Endothelial cell (in vitro differentiated cells): ENCODE measurements around the gene SCFD2. TPM values are rescaled to one million over a fixed set of nuclear protein-coding genes. Genes with fewer than 3 reads are reported as not detected.

Experiments used
- DNase-seq: peaks from one replicate; pipeline ENCODE4 v3.0.0; 2021; ENCODE audit warnings: low spot score
- H3K27ac Mint-ChIP-seq: one replicate; pipeline ENCODE4 v1.8.0; 2021; ENCODE audit warnings: mixed read lengths, inconsistent platforms; ENCODE audit not compliant: unreplicated experiment
- H3K27me3 Mint-ChIP-seq: one replicate; pipeline ENCODE4 v1.8.0; 2021; ENCODE audit warnings: mild to moderate bottlenecking, moderate library complexity, mixed read lengths, inconsistent platforms; ENCODE audit not compliant: unreplicated experiment
- H3K36me3 Mint-ChIP-seq: one replicate; pipeline ENCODE4 v1.8.0; 2021; ENCODE audit warnings: mild to moderate bottlenecking, low read depth, mixed read lengths, inconsistent platforms; ENCODE audit not compliant: unreplicated experiment
- H3K4me1 Mint-ChIP-seq: one replicate; pipeline ENCODE4 v1.8.0; 2021; ENCODE audit warnings: mild to moderate bottlenecking, mixed read lengths, inconsistent platforms; ENCODE audit not compliant: unreplicated experiment
- H3K4me3 Mint-ChIP-seq: one replicate; pipeline ENCODE4 v1.8.0; 2021; ENCODE audit warnings: mild to moderate bottlenecking, mixed read lengths, inconsistent platforms; ENCODE audit not compliant: unreplicated experiment
- H3K9me3 Mint-ChIP-seq: one replicate; pipeline ENCODE4 v1.8.0; 2021; ENCODE audit warnings: mixed read lengths, inconsistent platforms; ENCODE audit not compliant: unreplicated experiment
- total RNA-seq: library from RNA; stranded (reverse); fragmentation: NEBNext Ultra II Directional; extraction: Animal tissue kit (Norgen Biotek cat#: 25700); gene quantifications from one replicate; pipeline ENCODE4 v1.2.1, GENCODE V29; 2021; ENCODE audit not compliant: unreplicated experiment
- TF ChIP-seq, protein P1 (sequence below): fragments of 200-600 bp; sonication (generic); IDR thresholded peaks from one replicate; pipeline ENCODE4 v1.5.0; 2021; ENCODE audit warnings: antibody characterized with exemption; ENCODE audit not compliant: unreplicated experiment

Gene SCFD2
- total RNA-seq, 1 donor from 2014 or later: 13.6 TPM

DNA sequence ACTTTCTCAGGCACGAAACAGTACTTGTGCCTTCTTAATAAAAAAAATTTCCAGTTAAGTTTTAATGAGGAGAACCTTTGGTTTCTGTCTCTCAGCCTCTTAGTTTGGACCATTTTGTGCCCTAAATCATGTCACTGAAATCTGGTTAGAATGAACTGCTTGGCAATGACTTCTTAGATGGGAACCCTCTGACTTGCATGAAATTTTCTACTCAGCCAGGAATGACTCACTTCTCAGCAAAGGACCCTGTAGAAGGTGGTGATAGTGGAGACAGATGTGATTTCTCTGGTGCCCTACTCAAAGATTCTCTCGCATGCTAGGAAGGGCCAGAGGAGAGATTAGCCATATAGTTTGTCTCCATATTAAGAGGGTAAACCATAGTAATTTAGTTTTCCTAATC is 453.3 kb downstream of the SCFD2 start:
- Mint-ChIP-seq H3K27ac (no peak overlapping the region), H3K9me3 (no peaks in the 10 kb centered on the region), H3K4me3 (no peak overlapping the region), H3K27me3 (no peaks in the 10 kb centered on the region), H3K4me1 (peaks cover 4% of the 10 kb centered on the region), H3K36me3 (no peaks in the 10 kb centered on the region)
- no peak for DNase-seq
- TF ChIP-seq, protein P1, sequence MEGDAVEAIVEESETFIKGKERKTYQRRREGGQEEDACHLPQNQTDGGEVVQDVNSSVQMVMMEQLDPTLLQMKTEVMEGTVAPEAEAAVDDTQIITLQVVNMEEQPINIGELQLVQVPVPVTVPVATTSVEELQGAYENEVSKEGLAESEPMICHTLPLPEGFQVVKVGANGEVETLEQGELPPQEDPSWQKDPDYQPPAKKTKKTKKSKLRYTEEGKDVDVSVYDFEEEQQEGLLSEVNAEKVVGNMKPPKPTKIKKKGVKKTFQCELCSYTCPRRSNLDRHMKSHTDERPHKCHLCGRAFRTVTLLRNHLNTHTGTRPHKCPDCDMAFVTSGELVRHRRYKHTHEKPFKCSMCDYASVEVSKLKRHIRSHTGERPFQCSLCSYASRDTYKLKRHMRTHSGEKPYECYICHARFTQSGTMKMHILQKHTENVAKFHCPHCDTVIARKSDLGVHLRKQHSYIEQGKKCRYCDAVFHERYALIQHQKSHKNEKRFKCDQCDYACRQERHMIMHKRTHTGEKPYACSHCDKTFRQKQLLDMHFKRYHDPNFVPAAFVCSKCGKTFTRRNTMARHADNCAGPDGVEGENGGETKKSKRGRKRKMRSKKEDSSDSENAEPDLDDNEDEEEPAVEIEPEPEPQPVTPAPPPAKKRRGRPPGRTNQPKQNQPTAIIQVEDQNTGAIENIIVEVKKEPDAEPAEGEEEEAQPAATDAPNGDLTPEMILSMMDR: no peak

DNA sequence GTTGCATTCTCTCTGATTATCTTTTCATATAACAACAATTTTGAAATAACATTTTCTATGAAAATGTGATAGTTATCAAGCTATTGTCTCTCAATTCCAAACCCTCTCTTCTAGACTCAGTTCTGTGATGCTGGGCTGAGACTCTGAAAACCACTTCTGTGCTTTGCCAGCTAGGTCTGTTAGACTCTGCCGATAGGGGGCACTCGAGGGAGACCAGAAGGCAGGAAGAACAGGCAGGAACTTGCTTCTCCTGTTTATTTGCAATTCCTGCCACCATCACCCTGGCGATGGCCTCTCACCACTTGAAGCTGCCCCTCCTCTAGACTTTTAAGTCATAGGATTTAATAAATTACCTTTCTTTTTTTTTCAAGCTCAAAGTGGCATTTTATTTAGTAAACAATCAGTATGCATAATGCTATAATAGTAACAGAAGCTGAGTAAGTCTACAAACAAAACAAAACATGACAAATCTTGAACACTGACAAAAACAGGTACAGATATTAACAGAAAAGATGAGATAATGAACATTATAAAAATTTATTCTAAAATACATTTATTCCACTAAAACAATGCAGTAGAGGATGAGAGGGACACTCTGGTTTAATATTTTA is 454.1 kb downstream of the SCFD2 start:
- Mint-ChIP-seq H3K27ac (peak overlapping the region; percentile 61), H3K27me3 (no peaks in the 10 kb centered on the region)

DNA sequence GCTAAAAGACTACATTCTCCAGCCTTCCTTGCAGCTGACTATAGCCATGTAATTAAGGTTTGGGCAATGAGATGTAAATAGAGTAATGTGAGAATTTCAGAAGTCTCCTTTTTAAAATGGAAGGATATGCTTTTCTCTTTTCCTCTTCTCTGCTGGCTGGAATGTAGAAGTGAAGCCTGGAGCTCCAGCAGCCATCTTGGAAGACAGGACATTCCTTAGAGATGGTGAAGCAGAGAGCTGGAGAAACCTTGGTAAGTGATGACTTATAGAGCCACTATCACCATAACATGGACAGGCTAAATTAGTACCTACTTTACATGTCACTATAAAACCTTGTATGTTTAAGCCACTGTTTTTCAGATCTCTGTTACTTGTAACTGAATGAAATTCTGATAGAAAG is 455.7 kb downstream of the SCFD2 start:
- no peaks in the 10 kb centered on the region for H3K27me3 Mint-ChIP-seq
- no peak overlapping the region for H3K4me3 Mint-ChIP-seq
- peaks cover 4% of the 10 kb centered on the region for H3K4me1 Mint-ChIP-seq
- H3K27ac Mint-ChIP-seq: no peak overlapping the region
- no peaks in the 10 kb centered on the region for H3K9me3 Mint-ChIP-seq
- TF ChIP-seq, protein P1: no peak
- DNase-seq: no peak
- no peaks in the 10 kb centered on the region for H3K36me3 Mint-ChIP-seq

More for the DNA sequence above, 454.1 kb downstream of the SCFD2 start:
- no peak overlapping the region for H3K4me3 Mint-ChIP-seq
- TF ChIP-seq, protein P1: peak; percentile 65
- peaks cover 4% of the 10 kb centered on the region for H3K4me1 Mint-ChIP-seq
- H3K36me3 Mint-ChIP-seq: no peaks in the 10 kb centered on the region
- H3K9me3 Mint-ChIP-seq: no peaks in the 10 kb centered on the region
- DNase-seq: peak; percentile 84

DNA sequence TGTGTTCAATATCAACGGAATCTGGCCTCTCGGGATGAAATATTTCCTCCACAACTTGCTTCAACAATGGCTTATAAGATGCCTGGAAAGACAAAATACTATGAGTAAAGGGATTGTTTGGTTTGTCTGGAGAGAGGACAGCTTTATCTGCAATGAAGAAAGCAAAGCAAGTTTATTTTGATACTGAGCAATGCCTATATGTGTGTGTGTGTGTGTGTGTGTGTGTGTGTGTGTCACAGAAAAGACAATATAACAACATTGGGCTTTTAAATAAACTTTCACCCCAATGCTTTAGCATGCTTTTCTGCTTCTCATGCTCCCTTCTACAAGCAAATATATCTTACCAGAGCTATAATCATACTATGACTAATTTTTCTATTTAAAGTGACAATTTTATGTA is 458.4 kb downstream of the SCFD2 start:
- H3K9me3 Mint-ChIP-seq: no peaks in the 10 kb centered on the region
- peaks cover 4% of the 10 kb centered on the region for H3K4me1 Mint-ChIP-seq
- H3K36me3 Mint-ChIP-seq: peaks cover 3% of the 10 kb centered on the region
- no peak overlapping the region for H3K27ac Mint-ChIP-seq
- no peak for DNase-seq
- H3K4me3 Mint-ChIP-seq: no peak overlapping the region
- TF ChIP-seq, protein P1: no peak
- no peaks in the 10 kb centered on the region for H3K27me3 Mint-ChIP-seq

DNA sequence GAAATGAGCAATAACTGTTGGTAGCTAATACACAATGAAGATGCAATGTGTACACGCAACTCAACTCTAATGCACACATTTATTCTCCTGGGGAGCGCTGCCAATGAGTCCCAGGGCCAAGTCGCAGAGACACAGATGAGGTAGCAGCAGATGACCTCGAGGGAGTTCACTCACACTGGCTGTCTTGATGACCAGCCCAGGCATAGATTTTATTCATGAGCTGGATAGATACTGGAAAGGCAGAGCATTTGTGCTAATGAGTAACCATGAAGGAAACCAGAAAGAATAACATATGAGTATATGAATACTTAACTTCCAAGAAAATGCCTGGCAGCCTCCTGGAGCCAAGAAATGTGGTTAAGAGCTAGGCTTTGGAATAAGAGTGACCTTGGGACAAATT is 461.4 kb downstream of the SCFD2 start:
- TF ChIP-seq, protein P1: no peak
- no peak overlapping the region for H3K27ac Mint-ChIP-seq
- peaks cover 15% of the 10 kb centered on the region for H3K36me3 Mint-ChIP-seq
- no peaks in the 10 kb centered on the region for H3K9me3 Mint-ChIP-seq
- H3K4me3 Mint-ChIP-seq: no peak overlapping the region
- no peak for DNase-seq
- no peaks in the 10 kb centered on the region for H3K27me3 Mint-ChIP-seq
- no peaks in the 10 kb centered on the region for H3K4me1 Mint-ChIP-seq
